H54 (cell line): ENCODE data around the gene PSMA2.

Experiments
- DNase-seq: peaks from one replicate; pipeline ENCODE4 v3.0.0; 2011; ENCODE audit warnings: low spot score, mixed read lengths; ENCODE audit not compliant: insufficient read length
- FAIRE-seq: peaks from 3 replicates; lab custom pipeline; 2011; peaks lifted over from hg19 to GRCh38; lab: Jason Lieb, UNC
- POLR2A ChIP-seq: IDR thresholded peaks from 2 replicates; pipeline ENCODE4 v1.6.1; 2011; ENCODE audit warnings: low read depth, mild to moderate bottlenecking, low read length

PSMA2 gene

GRCh38 chr7:42930889-42931288, 1.1 kb downstream of the PSMA2 start:
- TF ChIP-seq POLR2A = no peak
- DNase-seq (no peak), FAIRE-seq (no peak)

GRCh38 chr7:42929449-42929848, 2.5 kb downstream of the PSMA2 start:
- DNase-seq = no peak
- TF ChIP-seq POLR2A = no peak
- no peak for FAIRE-seq

GRCh38 chr7:42928754-42929153, 3.2 kb downstream of the PSMA2 start:
- TF ChIP-seq POLR2A = no peak
- DNase-seq = no peak
- FAIRE-seq = no peak

- FAIRE-seq (no peak), DNase-seq (no peak)
- no peak for TF ChIP-seq POLR2A
Measured at GRCh38 chr7:42926204-42926603, 5.8 kb downstream of the PSMA2 start.

- FAIRE-seq = peak; percentile 30
- DNase-seq = no peak
- no peak for TF ChIP-seq POLR2A
Measured at GRCh38 chr7:42925630-42926029, 6.3 kb downstream of the PSMA2 start.

GRCh38 chr7:42924223-42924838, 7.6 kb downstream of the PSMA2 start:
- FAIRE-seq (peak; percentile 75), DNase-seq (no peak)
- TF ChIP-seq POLR2A = no peak

- FAIRE-seq (no peak), DNase-seq (no peak)
- no peak for TF ChIP-seq POLR2A
Measured at GRCh38 chr7:42922017-42922753, 9.8 kb downstream of the PSMA2 start.

- TF ChIP-seq POLR2A = no peak
- FAIRE-seq (no peak), DNase-seq (no peak)
Measured at GRCh38 chr7:42915356-42915755, 16.6 kb downstream of the PSMA2 start.

GRCh38 chr7:42914421-42915045, 17.4 kb downstream of the PSMA2 start:
- DNase-seq = peak; percentile 35
- TF ChIP-seq POLR2A = no peak
- FAIRE-seq = no peak

- TF ChIP-seq POLR2A = no peak
- FAIRE-seq (no peak), DNase-seq (no peak)
Measured at GRCh38 chr7:42914009-42914408, 18.0 kb downstream of the PSMA2 start.

GRCh38 chr7:42913591-42913990, 18.4 kb downstream of the PSMA2 start:
- DNase-seq = no peak
- no peak for FAIRE-seq
- TF ChIP-seq POLR2A = no peak

GRCh38 chr7:42911454-42912447, 20.2 kb downstream of the PSMA2 start, which contains the start of gene C7orf25:
Gene C7orf25 (minus strand): TSS chr7:42912070. CDS start chr7:42910900, 1,170 bp downstream.
- FAIRE-seq (no peak), DNase-seq (peak; percentile 96)
- peak; percentile 69; the same call in 1 of the 2 replicates for TF ChIP-seq POLR2A

GRCh38 chr7:42910306-42910705, 21.7 kb downstream of the PSMA2 start:
- no peak for TF ChIP-seq POLR2A
- FAIRE-seq (no peak), DNase-seq (no peak)
